K562 (cell line): Measurements from ENCODE around the gene BAHD1. TPM values are rescaled to one million over a fixed set of nuclear protein-coding genes. Genes with fewer than 3 reads are reported as not detected.

Experiments used
- ATAC-seq: fragments of 200-7000 bp; cut with Tn5 transposase; 3 replicates; pipeline ENCODE4 v1.9.1; 2020; ENCODE audit warnings: moderate library complexity
- BruUV-seq: library from RNA; stranded (reverse); fragments of 400-500 nt; replicated peaks from 2 replicates; lab custom pipeline; 2021; lab: Mats Ljungman, UMichigan
- CTCF ChIA-PET: fragments of 300-600 bp; formaldehyde crosslinking; extraction: SDS; loops from one replicate; lab custom pipeline; 2021; ENCODE audit warnings: low intra/inter-chr PET ratio; lab: Yijun Ruan, JAX
- POLR2A ChIA-PET: fragments of 300-600, 350-650 bp; sonication (Branson Sonifier 250); formaldehyde crosslinking; extraction: SDS; loops from one replicate; lab custom pipeline; 2021; ENCODE audit warnings: antibody characterized with exemption, inconsistent platforms; lab: Yijun Ruan, JAX
- DNase-seq, 4 experiments: peaks; one replicate each; pipeline versions ENCODE4 v3.0.0 to v3.0.0-alpha.2; 2011 to 2018; ENCODE audit warnings: low spot score in 3 of 4, mixed read lengths in 3 of 4; ENCODE audit errors: extremely low read depth in 1 of 4
- FAIRE-seq: peaks from 2 replicates; lab custom pipeline; 2011; peaks lifted over from hg19 to GRCh38; lab: Jason Lieb, UNC
- H2AFZ ChIP-seq: 2 replicates; pipeline ENCODE4 v1.6.0; 2011; ENCODE audit warnings: low read depth, low read length, control low read depth, inconsistent platforms
- H3K27ac ChIP-seq: fragments of 200-600 bp; 3 replicates; pipeline ENCODE4 v1.8.0; 2011; ENCODE audit warnings: low read depth, mild to moderate bottlenecking, control low read depth, inconsistent platforms, low read length, moderate library complexity, mixed read lengths; ENCODE audit errors: extremely low read depth
- H3K27me3 ChIP-seq, 2 experiments: fragments of 300-600 bp in 1 of 2; 2 replicates in 1 of 2; 3 replicates in 1 of 2; pipeline versions ENCODE4 v1.6.0 to v1.8.0; 2011; ENCODE audit warnings: inconsistent platforms in 2 of 2, low read length in 2 of 2, mild to moderate bottlenecking in 1 of 2, mixed read lengths in 1 of 2, moderate library complexity in 1 of 2; ENCODE audit not compliant: control insufficient read depth in 2 of 2, insufficient read depth in 2 of 2
- H3K36me3 ChIP-seq: fragments of 300-600 bp; 3 replicates; pipeline ENCODE4 v1.8.0; 2011; ENCODE audit warnings: mild to moderate bottlenecking, low read length, inconsistent platforms; ENCODE audit not compliant: control insufficient read depth, insufficient read depth
- H3K4me1 ChIP-seq, 2 experiments: fragments of 200-600 bp in 1 of 2; replicated peaks in 1 of 2; 2 replicates in 1 of 2; 3 replicates in 1 of 2; pipeline versions ENCODE4 v1.5.1 to v1.8.0; 2011; ENCODE audit warnings: inconsistent platforms in 2 of 2, low read length in 2 of 2, mild to moderate bottlenecking in 1 of 2, mixed read lengths in 1 of 2, moderate library complexity in 1 of 2; ENCODE audit not compliant: control insufficient read depth in 2 of 2, insufficient read depth in 2 of 2
- H3K4me2 ChIP-seq: 2 replicates; pipeline ENCODE4 v1.6.1; 2011; ENCODE audit warnings: low read length, control low read depth, inconsistent platforms, mixed read lengths; ENCODE audit not compliant: insufficient read depth
- H3K4me3 ChIP-seq: fragments of 200-600 bp; sonication (generic), shearing (Covaris generic); 2 replicates; pipeline ENCODE4 v1.5.1; 2016; ENCODE audit warnings: control low read depth, inconsistent platforms
- H3K79me2 ChIP-seq: fragments of 200-600 bp; 3 replicates; pipeline ENCODE4 v1.8.0; 2011; ENCODE audit warnings: low read length, inconsistent platforms; ENCODE audit not compliant: control insufficient read depth, insufficient read depth
- H3K9ac ChIP-seq, 2 experiments: 2 replicates each; pipeline versions ENCODE4 v1.6.0 to v1.6.1; 2011; ENCODE audit warnings: low read depth in 2 of 2, low read length in 2 of 2, control low read depth in 1 of 2, inconsistent platforms in 1 of 2, mild to moderate bottlenecking in 1 of 2, mixed read lengths in 1 of 2; ENCODE audit not compliant: insufficient read depth in 1 of 2
- H3K9me1 ChIP-seq: one replicate; pipeline ENCODE4 v1.6.0; 2011; ENCODE audit warnings: inconsistent platforms, mild to moderate bottlenecking, low read length, moderate library complexity; ENCODE audit not compliant: control insufficient read depth, insufficient read depth
- H3K9me3 ChIP-seq: replicated peaks from 2 replicates; pipeline ENCODE4 v1.5.1; 2011; ENCODE audit warnings: low read depth, low read length, inconsistent platforms; ENCODE audit not compliant: control insufficient read depth, insufficient read depth
- H4K20me1 ChIP-seq: replicated peaks from 2 replicates; pipeline ENCODE4 v1.6.1; 2011; ENCODE audit warnings: low read length, inconsistent platforms, mixed read lengths; ENCODE audit not compliant: control insufficient read depth, insufficient read depth
- BRF1 ChIP-seq: IDR thresholded peaks from 3 replicates; pipeline ENCODE4 v1.6.1; 2011; ENCODE audit warnings: borderline replicate concordance, mild to moderate bottlenecking; ENCODE audit not compliant: insufficient read length; ENCODE audit errors: extremely low read depth
- HDAC2 ChIP-seq: fragments of 450-650 bp; IDR thresholded peaks from 2 replicates; pipeline ENCODE4 v1.6.1; 2016; ENCODE audit warnings: mild to moderate bottlenecking
- NFE2L1 ChIP-seq: fragments of 450-650 bp; IDR thresholded peaks from 2 replicates; pipeline ENCODE4 v1.6.1; 2016; ENCODE audit warnings: missing genetic modification characterization, low read depth, mild to moderate bottlenecking, missing compliant biosample characterization, moderate library complexity, borderline replicate concordance
- PCBP1 ChIP-seq: fragments of 200-400 bp; formaldehyde crosslinking; IDR thresholded peaks from 2 replicates; pipeline ENCODE4 v1.6.1; 2018; ENCODE audit warnings: mild to moderate bottlenecking, low read depth, low read length; ENCODE audit not compliant: poor library complexity, severe bottlenecking
- SRSF7 ChIP-seq: fragments of 200-400 bp; formaldehyde crosslinking; optimal IDR thresholded peaks from 2 replicates; pipeline ENCODE3; 2017; ENCODE audit warnings: mild to moderate bottlenecking, low read depth, low read length
- ZFPM2 ChIP-seq: fragments of 250-450 bp; sonication (Bioruptor Pico); IDR thresholded peaks from 2 replicates; pipeline ENCODE4 v1.5.1; 2022; ENCODE audit warnings: mild to moderate bottlenecking
- ZNF584 ChIP-seq: fragments of 200-800 bp; sonication (Bioruptor generic); IDR thresholded peaks from 2 replicates; pipeline ENCODE4 v1.6.1; 2016; ENCODE audit warnings: low read depth, mild to moderate bottlenecking, missing genetic modification characterization, missing compliant biosample characterization
- ZNF717 ChIP-seq: fragments of 250-450 bp; sonication (Bioruptor Pico); IDR thresholded peaks from 2 replicates; pipeline ENCODE4 v1.5.0; 2021
- WGBS: fragments of 100-300 bp; shearing (Covaris generic); methylation state at CpG from one replicate; pipeline ENCODE4 v1.1.6; 2016; ENCODE audit warnings: low coverage, mixed read lengths; ENCODE audit not compliant: insufficient coverage; ENCODE audit errors: missing lambda C conversion rate; 5-methylcytosine and 5-hydroxymethylcytosine counted together
- in situ Hi-C: fragments of 300-500 bp; cut with MboI; formaldehyde crosslinking; loops from 4 replicates; pipeline ENCODE4 v1.15.0; 2018; ENCODE audit warnings: inconsistent platforms, mixed read lengths
- intact Hi-C: fragments of 100-400 bp; cut with micrococcal nuclease; formaldehyde crosslinking; loops from 2 replicates; pipeline ENCODE4 v1.14.2; 2022
- polyA plus RNA-seq, 8 experiments: library from polyadenylated mRNA; depleted of rRNA in 4 of 8; stranded (reverse) in 5 of 8; unstranded in 3 of 8; fragments of >200 nt; fragmentation: Nextera tagmentation in 2 of 8; fragmentation: Illumina TruSeq in 1 of 8; extraction: Ambion mirVana in 2 of 8; extraction: Trizol in 1 of 8; gene quantifications; 2 replicates each; pipeline versions ENCODE4 v1.2.1 to v1.2.3, GENCODE V29; 2011 to 2014; ENCODE audit warnings: inconsistent platforms in 1 of 8, missing spikeins in 1 of 8
- total RNA-seq, 7 experiments: library from RNA; depleted of rRNA in 6 of 7; stranded (reverse); fragments of >200 nt in 6 of 7; fragmentation: Illumina TruSeq in 2 of 7; extraction: Trizol in 2 of 7; gene quantifications; 2 replicates each; pipeline versions ENCODE4 v1.2.1 to v1.2.3, GENCODE V29; 2011 to 2021; ENCODE audit warnings: low replicate concordance in 1 of 7
- TF ChIP-seq, protein P1 (sequence below): sonication (generic); formaldehyde crosslinking; IDR thresholded peaks from 2 replicates; pipeline ENCODE4 v1.8.0; 2022; ENCODE audit warnings: mild to moderate bottlenecking, missing genetic modification reagents, borderline replicate concordance
- TF ChIP-seq, protein P2 (sequence below): fragments of 450-650 bp; IDR thresholded peaks from 2 replicates; pipeline ENCODE4 v1.6.1; 2016; ENCODE audit warnings: borderline replicate concordance
- TF ChIP-seq, protein P3 (sequence below): fragments of 250-450 bp; sonication (Bioruptor Pico); IDR thresholded peaks from 2 replicates; pipeline ENCODE4 v1.4.0; 2020; ENCODE audit warnings: borderline replicate concordance

BAHD1 gene
- total and polyA plus RNA-seq, 9 of the 15 experiments (the other 6 are each of a cell fraction or from before 2014, with no cell fraction given), result 0.55 to 38.5 (median 11.5) TPM

DNA sequence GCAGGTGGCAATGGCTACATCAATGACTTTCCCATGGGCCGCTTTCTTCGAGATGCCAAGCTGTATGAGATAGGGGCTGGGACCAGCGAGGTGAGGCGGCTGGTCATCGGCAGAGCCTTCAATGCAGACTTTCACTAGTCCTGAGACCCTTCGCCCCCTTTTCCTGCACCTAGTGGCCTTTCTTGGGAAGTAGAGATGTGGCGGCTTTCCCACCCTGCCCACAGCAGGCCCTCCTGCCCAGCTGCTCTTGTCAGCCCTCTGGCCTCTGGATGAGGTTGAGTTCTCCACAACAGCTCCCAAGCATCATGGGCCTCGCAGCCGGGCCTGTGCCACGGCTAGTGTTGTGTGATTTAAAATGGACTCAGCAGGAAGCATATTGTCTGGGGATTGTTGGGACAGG is 22.6 kb upstream of the BAHD1 start:
- ChIA-PET CTCF (no interaction called here), POLR2A (interaction anchor here (0.9 kb wide), 1 partner anchor 11 kb away, joined by 3 read pairs; no protein-coding TSS in a partner anchor)
- Histone ChIP-seq H3K4me2 (no peak overlapping the region), H3K9ac (no peak overlapping the region; a peak in 1 of 4 replicates), H3K9me1 (no peaks in the 10 kb centered on the region), H3K4me3 (no peak overlapping the region), H3K79me2 (no peaks in the 10 kb centered on the region), H3K27me3 (no peaks in the 10 kb centered on the region), H3K36me3 (no peaks in the 10 kb centered on the region), H3K4me1 (peaks cover 0 to 14% of the 10 kb centered on the region in 2 experiments; a peak in 3 of 5 replicates), H3K9me3 (no peaks in the 10 kb centered on the region), H3K27ac (no peak overlapping the region), H2AFZ (no peak overlapping the region), H4K20me1 (no peaks in the 10 kb centered on the region)
- intact Hi-C loops, result no loop called here
- no peak for FAIRE-seq
- ATAC-seq, result no peak
- in situ Hi-C loops, result no loop called here
- TF ChIP-seq ZNF584, result no peak
- no peak for TF ChIP-seq HDAC2
- TF ChIP-seq ZFPM2 (CRISPR knock-in tag), result no peak
- TF ChIP-seq BRF1, result no peak
- no peak for TF ChIP-seq NFE2L1
- TF ChIP-seq, protein P1, sequence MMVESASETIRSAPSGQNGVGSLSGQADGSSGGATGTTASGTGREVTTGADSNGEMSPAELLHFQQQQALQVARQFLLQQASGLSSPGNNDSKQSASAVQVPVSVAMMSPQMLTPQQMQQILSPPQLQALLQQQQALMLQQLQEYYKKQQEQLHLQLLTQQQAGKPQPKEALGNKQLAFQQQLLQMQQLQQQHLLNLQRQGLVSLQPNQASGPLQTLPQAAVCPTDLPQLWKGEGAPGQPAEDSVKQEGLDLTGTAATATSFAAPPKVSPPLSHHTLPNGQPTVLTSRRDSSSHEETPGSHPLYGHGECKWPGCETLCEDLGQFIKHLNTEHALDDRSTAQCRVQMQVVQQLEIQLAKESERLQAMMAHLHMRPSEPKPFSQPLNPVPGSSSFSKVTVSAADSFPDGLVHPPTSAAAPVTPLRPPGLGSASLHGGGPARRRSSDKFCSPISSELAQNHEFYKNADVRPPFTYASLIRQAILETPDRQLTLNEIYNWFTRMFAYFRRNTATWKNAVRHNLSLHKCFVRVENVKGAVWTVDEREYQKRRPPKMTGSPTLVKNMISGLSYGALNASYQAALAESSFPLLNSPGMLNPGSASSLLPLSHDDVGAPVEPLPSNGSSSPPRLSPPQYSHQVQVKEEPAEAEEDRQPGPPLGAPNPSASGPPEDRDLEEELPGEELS (CRISPR knock-in tag), result no peak
- TF ChIP-seq PCBP1, result no peak
- TF ChIP-seq, protein P2, sequence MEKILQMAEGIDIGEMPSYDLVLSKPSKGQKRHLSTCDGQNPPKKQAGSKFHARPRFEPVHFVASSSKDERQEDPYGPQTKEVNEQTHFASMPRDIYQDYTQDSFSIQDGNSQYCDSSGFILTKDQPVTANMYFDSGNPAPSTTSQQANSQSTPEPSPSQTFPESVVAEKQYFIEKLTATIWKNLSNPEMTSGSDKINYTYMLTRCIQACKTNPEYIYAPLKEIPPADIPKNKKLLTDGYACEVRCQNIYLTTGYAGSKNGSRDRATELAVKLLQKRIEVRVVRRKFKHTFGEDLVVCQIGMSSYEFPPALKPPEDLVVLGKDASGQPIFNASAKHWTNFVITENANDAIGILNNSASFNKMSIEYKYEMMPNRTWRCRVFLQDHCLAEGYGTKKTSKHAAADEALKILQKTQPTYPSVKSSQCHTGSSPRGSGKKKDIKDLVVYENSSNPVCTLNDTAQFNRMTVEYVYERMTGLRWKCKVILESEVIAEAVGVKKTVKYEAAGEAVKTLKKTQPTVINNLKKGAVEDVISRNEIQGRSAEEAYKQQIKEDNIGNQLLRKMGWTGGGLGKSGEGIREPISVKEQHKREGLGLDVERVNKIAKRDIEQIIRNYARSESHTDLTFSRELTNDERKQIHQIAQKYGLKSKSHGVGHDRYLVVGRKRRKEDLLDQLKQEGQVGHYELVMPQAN, result no peak
- no peak for TF ChIP-seq ZNF717
- TF ChIP-seq, protein P3, sequence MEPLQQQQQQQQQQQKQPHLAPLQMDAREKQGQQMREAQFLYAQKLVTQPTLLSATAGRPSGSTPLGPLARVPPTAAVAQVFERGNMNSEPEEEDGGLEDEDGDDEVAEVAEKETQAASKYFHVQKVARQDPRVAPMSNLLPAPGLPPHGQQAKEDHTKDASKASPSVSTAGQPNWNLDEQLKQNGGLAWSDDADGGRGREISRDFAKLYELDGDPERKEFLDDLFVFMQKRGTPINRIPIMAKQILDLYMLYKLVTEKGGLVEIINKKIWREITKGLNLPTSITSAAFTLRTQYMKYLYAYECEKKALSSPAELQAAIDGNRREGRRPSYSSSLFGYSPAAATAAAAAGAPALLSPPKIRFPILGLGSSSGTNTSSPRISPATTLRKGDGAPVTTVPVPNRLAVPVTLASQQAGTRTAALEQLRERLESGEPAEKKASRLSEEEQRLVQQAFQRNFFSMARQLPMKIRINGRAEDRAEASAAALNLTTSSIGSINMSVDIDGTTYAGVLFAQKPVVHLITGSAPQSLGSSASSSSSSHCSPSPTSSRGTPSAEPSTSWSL, result no peak
- no peak for TF ChIP-seq SRSF7
- BruUV-seq, result no TSS peak
- WGBS, result 76% methylated on average over 10 of the region's 10 CpGs
- no peak for DNase-seq
